Measurements from ENCODE around the gene RAPGEF6.

Gene RAPGEF6

GRCh38 chr5:131534974-131535373, 100.1 kb downstream of the RAPGEF6 start:
- H3K27ac Mint-ChIP-seq = no peak overlapping the region
- no peak overlapping the region for H3K4me3 Mint-ChIP-seq
- DNase-seq (ENCODE audit: low spot score) = no peak
- H3K9me3 Mint-ChIP-seq = no peaks in the 10 kb centered on the region
- peaks cover 17% of the 10 kb centered on the region for H3K36me3 Mint-ChIP-seq (ENCODE audit: low read depth)
- H3K27me3 Mint-ChIP-seq (ENCODE audit: low read depth) = no peaks in the 10 kb centered on the region
- H3K4me1 Mint-ChIP-seq (ENCODE audit: low read depth) = peaks cover 62% of the 10 kb centered on the region

GRCh38 chr5:131533836-131534235, 101.2 kb downstream of the RAPGEF6 start:
- Mint-ChIP-seq H3K36me3 (ENCODE audit: low read depth) (peaks cover 18% of the 10 kb centered on the region), H3K4me3 (no peak overlapping the region), H3K9me3 (no peaks in the 10 kb centered on the region), H3K27ac (peak overlapping the region; percentile 41), H3K27me3 (ENCODE audit: low read depth) (no peaks in the 10 kb centered on the region), H3K4me1 (ENCODE audit: low read depth) (peaks cover 64% of the 10 kb centered on the region)
- DNase-seq (ENCODE audit: low spot score) = no peak

- Mint-ChIP-seq H3K9me3 (no peaks in the 10 kb centered on the region), H3K27me3 (ENCODE audit: low read depth) (no peaks in the 10 kb centered on the region), H3K27ac (peak overlapping the region; percentile 87), H3K36me3 (ENCODE audit: low read depth) (peaks cover 20% of the 10 kb centered on the region), H3K4me3 (peak overlapping the region; percentile 82), H3K4me1 (ENCODE audit: low read depth) (peaks cover 66% of the 10 kb centered on the region)
- no peak for DNase-seq (ENCODE audit: low spot score)
Measured at GRCh38 chr5:131532031-131532640, 102.9 kb downstream of the RAPGEF6 start.

- H3K9me3 Mint-ChIP-seq = no peaks in the 10 kb centered on the region
- peaks cover 67% of the 10 kb centered on the region for H3K4me1 Mint-ChIP-seq (ENCODE audit: low read depth)
- no peaks in the 10 kb centered on the region for H3K27me3 Mint-ChIP-seq (ENCODE audit: low read depth)
- peak overlapping the region; percentile 70 for H3K4me3 Mint-ChIP-seq
- H3K27ac Mint-ChIP-seq = peak overlapping the region; percentile 70
- no peak for DNase-seq (ENCODE audit: low spot score)
- peaks cover 19% of the 10 kb centered on the region for H3K36me3 Mint-ChIP-seq (ENCODE audit: low read depth)
Measured at GRCh38 chr5:131530706-131531331, 104.2 kb downstream of the RAPGEF6 start.

GRCh38 chr5:131528682-131529081, 106.3 kb downstream of the RAPGEF6 start:
- peaks cover 14% of the 10 kb centered on the region for H3K36me3 Mint-ChIP-seq (ENCODE audit: low read depth)
- H3K9me3 Mint-ChIP-seq = no peaks in the 10 kb centered on the region
- peak overlapping the region; percentile 67 for H3K27ac Mint-ChIP-seq
- H3K27me3 Mint-ChIP-seq (ENCODE audit: low read depth) = no peaks in the 10 kb centered on the region
- DNase-seq (ENCODE audit: low spot score) = no peak
- H3K4me3 Mint-ChIP-seq = peak overlapping the region; percentile 27
- peaks cover 59% of the 10 kb centered on the region for H3K4me1 Mint-ChIP-seq (ENCODE audit: low read depth)

- Mint-ChIP-seq H3K4me1 (ENCODE audit: low read depth) (peaks cover 45% of the 10 kb centered on the region), H3K36me3 (ENCODE audit: low read depth) (peaks cover 23% of the 10 kb centered on the region), H3K27ac (no peak overlapping the region), H3K27me3 (ENCODE audit: low read depth) (no peaks in the 10 kb centered on the region), H3K4me3 (no peak overlapping the region), H3K9me3 (no peaks in the 10 kb centered on the region)
- DNase-seq (ENCODE audit: low spot score) = no peak
Measured at GRCh38 chr5:131525805-131526204, 109.2 kb downstream of the RAPGEF6 start.

- H3K9me3 Mint-ChIP-seq = no peaks in the 10 kb centered on the region
- DNase-seq (ENCODE audit: low spot score) = no peak
- no peak overlapping the region for H3K4me3 Mint-ChIP-seq
- no peaks in the 10 kb centered on the region for H3K27me3 Mint-ChIP-seq (ENCODE audit: low read depth)
- no peak overlapping the region for H3K27ac Mint-ChIP-seq
- peaks cover 28% of the 10 kb centered on the region for H3K36me3 Mint-ChIP-seq (ENCODE audit: low read depth)
- H3K4me1 Mint-ChIP-seq (ENCODE audit: low read depth) = peaks cover 38% of the 10 kb centered on the region
Measured at GRCh38 chr5:131524431-131524830, 110.6 kb downstream of the RAPGEF6 start.

- no peak overlapping the region for H3K27ac Mint-ChIP-seq
- H3K27me3 Mint-ChIP-seq (ENCODE audit: low read depth) = no peaks in the 10 kb centered on the region
- peaks cover 30% of the 10 kb centered on the region for H3K4me1 Mint-ChIP-seq (ENCODE audit: low read depth)
- H3K4me3 Mint-ChIP-seq = no peak overlapping the region
- H3K9me3 Mint-ChIP-seq = no peaks in the 10 kb centered on the region
- peaks cover 25% of the 10 kb centered on the region for H3K36me3 Mint-ChIP-seq (ENCODE audit: low read depth)
- no peak for DNase-seq (ENCODE audit: low spot score)
Measured at GRCh38 chr5:131523500-131524185, 111.4 kb downstream of the RAPGEF6 start.

- no peak for DNase-seq (ENCODE audit: low spot score)
- H3K4me3 Mint-ChIP-seq = no peak overlapping the region
- no peaks in the 10 kb centered on the region for H3K9me3 Mint-ChIP-seq
- no peak overlapping the region for H3K27ac Mint-ChIP-seq
- no peaks in the 10 kb centered on the region for H3K27me3 Mint-ChIP-seq (ENCODE audit: low read depth)
- peaks cover 27% of the 10 kb centered on the region for H3K36me3 Mint-ChIP-seq (ENCODE audit: low read depth)
- peaks cover 23% of the 10 kb centered on the region for H3K4me1 Mint-ChIP-seq (ENCODE audit: low read depth)
Measured at GRCh38 chr5:131521252-131521651, 113.8 kb downstream of the RAPGEF6 start.

GRCh38 chr5:131515348-131515747, 119.7 kb downstream of the RAPGEF6 start:
- Mint-ChIP-seq H3K9me3 (no peaks in the 10 kb centered on the region), H3K4me1 (ENCODE audit: low read depth) (peaks cover 32% of the 10 kb centered on the region), H3K27me3 (ENCODE audit: low read depth) (no peaks in the 10 kb centered on the region), H3K4me3 (peak overlapping the region; percentile 84), H3K27ac (peak overlapping the region; percentile 52), H3K36me3 (ENCODE audit: low read depth) (peaks cover 32% of the 10 kb centered on the region)
- no peak for DNase-seq (ENCODE audit: low spot score)

- peak overlapping the region; percentile 87 for H3K27ac Mint-ChIP-seq
Measured at GRCh38 chr5:131514316-131515283, 120.4 kb downstream of the RAPGEF6 start.

GRCh38 chr5:131513780-131514179, 121.2 kb downstream of the RAPGEF6 start:
- Mint-ChIP-seq H3K4me3 (no peak overlapping the region), H3K27ac (no peak overlapping the region), H3K9me3 (no peaks in the 10 kb centered on the region), H3K36me3 (ENCODE audit: low read depth) (peaks cover 29% of the 10 kb centered on the region), H3K4me1 (ENCODE audit: low read depth) (peaks cover 34% of the 10 kb centered on the region), H3K27me3 (ENCODE audit: low read depth) (no peaks in the 10 kb centered on the region)
- DNase-seq (ENCODE audit: low spot score) = no peak

More at GRCh38 chr5:131514316-131515283, 120.4 kb downstream of the RAPGEF6 start:
- H3K4me3 Mint-ChIP-seq = peak overlapping the region; percentile 84
- peaks cover 33% of the 10 kb centered on the region for H3K36me3 Mint-ChIP-seq (ENCODE audit: low read depth)
- peak; percentile 17 for DNase-seq (ENCODE audit: low spot score)
- H3K27me3 Mint-ChIP-seq (ENCODE audit: low read depth) = no peaks in the 10 kb centered on the region
- no peaks in the 10 kb centered on the region for H3K9me3 Mint-ChIP-seq
- peaks cover 34% of the 10 kb centered on the region for H3K4me1 Mint-ChIP-seq (ENCODE audit: low read depth)

GRCh38 chr5:131511934-131512333, 123.1 kb downstream of the RAPGEF6 start:
- Mint-ChIP-seq H3K36me3 (ENCODE audit: low read depth) (peaks cover 31% of the 10 kb centered on the region), H3K27me3 (ENCODE audit: low read depth) (no peaks in the 10 kb centered on the region), H3K9me3 (no peaks in the 10 kb centered on the region), H3K4me3 (no peak overlapping the region), H3K4me1 (ENCODE audit: low read depth) (peaks cover 33% of the 10 kb centered on the region), H3K27ac (no peak overlapping the region)
- DNase-seq (ENCODE audit: low spot score) = no peak

Measured in T-helper 2 cell treated with Interferon-gamma antibody and Interleukin-4, amounts not matched to agents 5 μg/mL and 100 μg/mL, for 36 hours (primary cell).